ENCODE results near the gene SPATA45.
"Not testable (repeated sequence)": the region's sequence is repeated elsewhere in the genome, so short reads cannot be mapped to it uniquely, and the experiment has no call there.

Gene SPATA45

DNA sequence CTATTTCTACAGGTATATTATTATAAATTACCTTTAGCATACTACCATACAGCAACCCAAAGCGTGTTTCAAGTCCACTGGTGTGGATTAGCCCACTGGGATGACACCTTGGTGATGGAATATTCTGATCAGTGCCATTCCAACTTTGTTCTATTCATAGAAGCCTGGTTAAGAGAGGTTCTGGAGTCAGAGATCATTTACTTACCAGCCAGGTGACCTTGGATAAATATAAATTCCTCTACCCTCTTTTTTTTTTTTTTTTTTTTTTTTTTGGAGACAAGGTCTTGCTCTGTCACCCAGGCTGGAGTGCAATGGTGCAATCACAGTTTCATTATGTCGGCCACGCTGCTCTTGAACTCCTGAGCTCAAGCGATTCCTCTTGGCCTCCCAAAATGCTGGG, at the start of gene SPATA45:
SPATA45 (minus strand) TSS at position 101 of the 400 bp plus-strand sequence. CDS start 11,500 bp downstream, outside the sequence.
- no peak for DNase-seq (ENCODE audit: low spot score)

DNA sequence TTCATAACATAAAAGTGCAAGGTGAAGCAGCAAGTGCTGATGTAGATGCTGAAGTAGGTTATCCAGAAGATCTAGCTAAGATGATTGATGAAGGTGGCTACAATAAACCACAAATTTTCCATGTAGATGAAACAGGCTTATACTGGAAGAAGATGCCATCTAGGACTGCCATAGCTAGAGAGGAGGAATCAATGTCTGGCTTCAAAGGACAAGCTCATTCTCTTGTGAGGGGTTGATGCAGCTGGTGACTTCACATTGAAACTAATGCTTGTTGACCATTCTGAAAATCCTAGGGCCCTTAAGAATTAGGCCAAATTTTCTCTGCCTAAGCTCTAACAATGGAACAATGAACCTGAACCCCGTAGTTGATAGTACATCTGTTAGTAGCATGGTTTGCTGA, 44.7 kb upstream of the SPATA45 start:
- no peak for DNase-seq (ENCODE audit: low spot score)

DNA sequence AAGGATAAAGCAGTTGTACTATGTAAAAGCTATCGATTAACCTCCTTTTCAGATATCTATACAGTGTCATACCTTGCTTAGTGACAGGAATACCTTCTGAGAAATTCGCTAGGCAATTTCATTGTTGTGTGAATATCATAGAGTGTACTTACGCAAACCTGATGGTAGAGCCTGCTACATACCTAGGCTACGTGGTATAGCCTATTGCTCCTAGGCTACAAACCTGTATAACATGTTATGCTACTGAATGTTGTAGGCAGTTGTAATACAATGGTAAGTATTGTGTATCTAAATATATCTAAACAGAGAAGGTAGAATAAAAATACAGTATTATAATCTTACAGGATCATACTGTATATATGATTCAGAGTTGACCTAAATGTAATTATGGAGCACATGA, 37.1 kb upstream of the SPATA45 start:
- no peak for DNase-seq (ENCODE audit: low spot score)

DNA sequence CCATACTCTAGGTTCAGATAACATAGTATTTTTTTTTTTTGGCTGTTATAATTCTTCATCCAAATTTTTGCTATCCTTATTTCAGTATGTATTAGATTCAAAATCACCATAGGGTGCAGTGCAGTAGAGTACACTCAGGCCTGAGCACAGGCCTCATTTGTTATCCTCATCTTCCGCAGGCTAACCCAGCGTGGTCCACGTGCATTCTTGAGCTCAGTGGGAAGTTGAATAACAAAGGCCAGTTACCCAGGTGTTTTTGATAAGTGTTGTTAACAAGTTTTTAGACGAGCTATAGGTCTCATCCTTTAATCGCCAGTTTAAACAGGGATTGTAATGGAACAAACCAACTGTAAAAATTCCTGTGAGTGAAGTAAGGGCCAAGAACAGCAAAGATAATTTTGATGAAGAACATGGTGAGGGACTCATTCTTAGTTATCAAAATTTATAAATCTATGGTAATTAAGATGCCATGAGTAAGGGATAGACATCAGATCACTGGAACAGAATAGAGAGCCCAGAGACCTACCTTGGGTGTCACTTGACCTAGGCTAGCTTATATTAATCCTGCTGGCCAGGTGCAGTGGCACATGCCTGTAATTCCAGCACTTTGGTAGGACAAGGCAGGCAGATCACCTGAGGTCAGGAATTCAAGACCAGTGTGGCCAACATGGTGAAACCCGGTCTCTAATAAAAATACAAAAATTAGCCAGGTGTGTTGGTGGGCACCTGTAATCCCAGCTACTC, 32.7 kb upstream of the SPATA45 start:
- DNase-seq (ENCODE audit: low spot score) = no peak

DNA sequence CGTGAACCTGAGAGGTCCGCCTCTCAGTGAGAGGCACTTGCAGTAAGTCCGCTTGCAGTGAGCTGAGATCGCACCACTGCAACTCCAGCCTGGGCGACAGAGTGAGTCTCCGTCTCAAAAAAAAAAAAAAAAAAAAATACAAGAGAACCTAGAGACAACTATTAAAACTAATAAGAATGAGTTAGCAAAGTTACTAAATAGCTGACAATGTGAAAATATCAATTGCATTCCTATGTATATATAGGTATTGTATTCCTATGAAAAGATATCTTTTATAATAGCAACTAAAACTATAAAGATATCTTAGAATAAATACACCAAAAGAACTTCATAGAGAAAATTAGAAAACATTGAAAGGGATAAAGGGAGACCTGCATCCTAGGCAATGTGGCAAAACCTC, 31.0 kb upstream of the SPATA45 start:
- DNase-seq (ENCODE audit: low spot score) = no peak

DNA sequence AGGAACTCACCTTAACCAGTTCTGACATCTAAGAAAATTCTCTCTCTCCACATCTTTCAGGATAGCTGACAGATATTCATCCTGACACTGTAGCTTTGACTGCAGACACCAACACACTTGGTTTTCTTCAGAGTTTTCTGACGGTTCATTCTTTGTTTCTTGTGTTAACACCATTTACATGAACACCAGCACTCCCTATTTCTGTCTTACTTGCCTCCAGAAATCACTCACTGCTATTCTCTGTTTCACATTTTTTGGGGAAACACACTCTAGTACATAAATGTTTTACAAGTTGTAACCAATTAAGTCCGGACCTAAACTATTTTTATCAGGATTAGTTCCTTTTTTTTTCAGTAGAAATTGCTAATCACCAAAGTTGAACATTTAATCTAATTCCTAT, 26.1 kb upstream of the SPATA45 start:
- no peak for DNase-seq (ENCODE audit: low spot score)

DNA sequence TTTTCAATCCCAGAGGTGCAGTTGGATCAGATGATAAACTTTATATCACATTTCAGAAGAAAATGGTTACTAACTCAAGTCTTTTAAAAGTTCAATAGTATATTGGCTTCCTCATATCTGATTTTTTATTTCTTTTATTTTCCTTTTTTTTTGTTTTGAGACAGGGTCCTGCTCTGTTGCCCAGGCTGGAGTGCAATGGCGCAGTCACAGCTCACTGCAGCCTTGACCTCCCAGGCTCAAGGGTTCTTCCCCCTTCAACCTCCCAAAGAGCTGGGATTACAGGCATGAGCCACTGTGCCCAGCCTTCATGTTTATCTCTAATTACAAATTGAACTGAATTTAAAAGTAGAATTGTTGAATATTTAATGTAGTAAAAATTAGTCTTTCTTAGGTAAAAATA, 24.5 kb upstream of the SPATA45 start:
- DNase-seq (ENCODE audit: low spot score) = no peak

DNA sequence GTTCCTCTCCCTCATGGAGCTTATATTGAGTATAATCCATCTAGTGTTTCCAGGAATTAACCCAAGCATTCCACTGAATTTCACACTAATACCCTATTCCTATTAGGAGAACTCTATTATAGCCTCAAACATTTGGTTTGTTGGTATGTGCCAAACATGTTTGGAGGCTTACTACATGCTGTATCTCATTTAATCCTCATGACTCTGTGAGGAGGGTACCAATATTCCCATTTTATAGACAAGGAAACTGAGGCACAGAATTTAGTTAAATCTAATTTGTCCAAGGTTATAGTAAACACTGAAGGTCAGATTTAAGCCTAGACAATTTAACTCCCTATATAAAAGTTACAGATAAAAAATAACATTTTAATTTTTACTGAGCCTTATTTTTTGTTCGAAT, 19.7 kb upstream of the SPATA45 start:
- DNase-seq (ENCODE audit: low spot score) = no peak

DNA sequence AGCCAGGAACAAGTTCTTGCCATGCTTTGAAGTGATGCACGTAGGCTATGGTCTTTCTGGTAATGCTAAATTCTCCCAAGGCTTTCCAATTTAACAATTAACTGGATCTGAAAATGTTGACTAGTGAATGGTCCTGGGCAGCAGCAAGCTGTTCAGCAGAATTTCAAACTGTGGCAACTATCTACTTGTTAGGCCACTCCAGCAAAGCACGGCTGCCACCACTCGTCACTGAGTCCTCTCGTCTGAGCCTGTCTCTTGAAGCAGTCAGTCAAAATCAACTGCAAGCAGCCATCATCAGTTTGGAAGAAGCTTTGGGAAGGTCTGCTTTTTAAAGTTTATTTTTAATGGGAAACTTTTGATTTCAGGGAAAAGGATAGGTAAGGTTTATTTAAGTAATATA, 16.8 kb upstream of the SPATA45 start:
- no peak for DNase-seq (ENCODE audit: low spot score)

DNA sequence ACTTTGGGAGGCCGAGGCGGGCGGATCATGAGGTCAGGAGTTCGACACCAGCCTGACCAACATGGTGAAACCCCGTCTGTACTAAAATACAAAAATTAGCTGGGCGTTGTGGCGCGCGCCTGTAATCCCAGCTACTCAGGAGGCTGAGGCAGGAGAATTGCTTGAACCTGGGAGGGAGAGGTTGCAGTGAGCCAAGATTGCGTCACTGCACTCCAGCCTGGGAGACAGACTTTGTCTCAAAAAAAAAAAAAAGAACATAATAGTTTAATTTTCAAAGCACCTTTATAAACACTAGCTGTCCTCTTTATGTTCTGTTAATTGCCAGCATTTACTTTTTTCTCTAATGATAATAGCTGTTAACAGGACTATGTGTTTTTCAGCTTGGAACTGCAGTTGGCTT, 15.9 kb upstream of the SPATA45 start:
- not testable (repeated sequence) for DNase-seq (ENCODE audit: low spot score)

DNA sequence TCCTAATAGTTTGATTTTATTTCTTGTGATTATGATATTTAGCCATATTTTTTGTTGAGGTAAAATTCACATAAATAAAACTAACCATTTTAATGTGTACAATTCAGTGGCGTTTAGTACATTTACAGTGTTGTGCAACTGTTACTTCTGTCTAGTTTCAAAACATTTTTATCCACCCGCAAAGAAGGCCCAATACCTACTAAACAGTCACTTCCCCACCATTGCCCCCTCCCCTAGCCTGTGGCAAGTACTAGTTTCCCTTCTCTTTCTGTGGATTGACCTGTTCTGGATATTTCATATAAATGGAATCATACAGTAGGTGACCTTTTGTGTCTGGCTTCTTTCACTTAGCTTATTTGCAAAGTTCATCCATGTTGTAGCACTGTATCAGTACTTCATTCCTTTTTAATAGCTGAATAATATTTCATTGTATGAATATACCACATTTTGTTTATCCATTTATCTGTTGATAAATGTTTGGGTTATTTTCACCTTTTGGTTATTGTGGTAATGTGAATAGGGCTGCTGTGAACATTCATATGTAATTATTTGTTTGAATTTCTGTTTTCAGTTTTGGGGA, 14.8 kb upstream of the SPATA45 start:
- DNase-seq (ENCODE audit: low spot score) = no peak

DNA sequence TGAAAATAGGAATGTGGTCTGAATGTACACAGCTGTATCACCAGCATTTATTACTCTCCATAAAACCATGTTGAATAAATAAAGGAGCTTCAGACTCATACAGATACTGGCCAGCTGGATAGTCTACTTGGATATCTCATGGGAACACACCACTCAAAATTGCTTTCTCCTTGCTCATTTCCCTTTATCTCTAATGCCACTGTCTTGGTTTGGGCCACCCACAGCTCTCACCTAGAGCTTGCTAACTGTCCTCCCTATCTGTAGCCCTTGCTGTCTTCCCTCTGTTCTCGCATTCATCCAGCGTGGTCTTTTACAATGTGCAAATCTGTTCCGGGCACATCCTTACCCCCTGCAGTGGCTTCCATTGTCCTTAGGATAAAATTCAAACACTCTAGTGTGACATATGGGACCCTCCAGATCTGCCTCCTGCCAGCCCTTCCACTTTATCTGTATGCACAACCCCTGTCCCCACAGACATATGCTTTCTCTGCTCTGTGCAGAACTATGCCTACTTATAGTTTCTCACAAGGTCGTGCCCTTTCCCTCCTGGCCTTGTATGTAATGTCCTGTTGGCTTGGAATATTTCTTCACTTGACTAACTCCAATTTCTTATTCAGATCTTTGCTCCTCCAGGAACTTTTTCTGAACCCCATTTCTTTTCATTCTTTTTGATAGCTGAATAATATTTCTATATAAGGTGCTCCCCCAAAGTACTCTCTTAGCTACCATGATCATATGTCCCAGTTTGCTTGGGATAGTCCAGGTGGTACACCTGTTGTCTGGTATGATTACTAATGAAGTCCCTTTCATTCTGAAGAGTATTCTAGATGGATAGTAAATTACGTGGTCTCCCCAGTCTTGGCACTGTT, 13.5 kb upstream of the SPATA45 start:
- peak; percentile 9 for DNase-seq (ENCODE audit: low spot score)

DNA sequence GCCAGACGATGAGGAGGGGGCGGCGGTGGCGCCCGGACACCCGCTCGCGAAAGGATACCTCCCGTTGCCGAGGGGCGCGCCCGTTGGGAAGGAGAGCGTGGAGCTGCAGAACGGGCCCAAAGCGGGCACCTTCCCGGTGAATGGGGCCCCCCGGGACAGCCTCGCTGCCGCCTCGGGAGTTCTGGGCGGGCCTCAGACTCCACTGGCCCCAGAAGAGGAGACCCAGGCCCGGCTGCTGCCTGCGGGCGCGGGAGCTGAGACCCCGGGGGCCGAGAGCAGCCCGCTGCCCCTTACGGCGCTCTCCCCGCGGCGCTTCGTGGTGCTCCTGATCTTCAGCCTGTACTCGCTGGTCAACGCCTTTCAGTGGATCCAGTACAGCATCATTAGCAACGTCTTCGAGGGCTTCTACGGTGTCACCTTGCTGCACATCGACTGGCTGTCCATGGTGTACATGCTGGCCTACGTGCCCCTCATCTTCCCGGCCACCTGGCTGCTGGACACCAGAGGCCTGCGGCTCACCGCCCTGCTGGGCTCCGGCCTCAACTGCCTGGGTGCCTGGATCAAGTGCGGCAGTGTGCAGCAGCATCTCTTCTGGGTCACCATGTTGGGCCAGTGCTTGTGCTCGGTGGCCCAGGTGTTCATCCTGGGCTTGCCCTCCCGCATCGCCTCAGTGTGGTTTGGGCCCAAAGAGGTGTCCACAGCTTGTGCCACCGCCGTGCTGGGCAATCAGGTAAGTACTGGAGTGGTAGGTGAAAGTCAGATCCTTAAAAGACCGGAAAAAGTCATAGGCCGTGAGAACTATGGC, 11.2 kb upstream of the SPATA45 start:
- DNase-seq (ENCODE audit: low spot score) = peak; percentile 52

DNA sequence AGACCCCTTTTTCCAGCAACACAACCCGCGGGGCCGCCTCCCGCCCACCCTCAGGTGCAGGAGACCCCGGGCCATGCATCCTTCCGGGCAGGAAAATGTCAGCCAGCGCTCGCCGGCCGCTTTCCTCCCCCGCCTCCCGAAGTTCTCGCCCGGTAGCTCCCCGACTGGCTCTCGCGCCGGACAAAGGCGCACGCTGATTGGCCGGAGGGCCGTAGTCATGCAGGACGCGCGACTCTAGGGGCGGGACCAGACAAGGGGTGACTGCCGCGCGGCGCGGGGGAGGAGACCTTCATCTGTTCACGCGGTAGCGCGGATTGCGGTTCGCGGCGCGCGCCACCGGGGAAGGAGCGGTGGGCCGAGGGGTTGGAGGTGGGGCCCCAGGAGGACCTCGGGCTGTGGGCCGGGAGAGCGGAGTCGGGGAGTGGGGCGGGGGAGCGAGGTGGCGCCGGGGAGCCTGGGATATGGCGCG, 10.6 kb upstream of the SPATA45 start, which contains the start of gene FLVCR1:
FLVCR1 (plus strand) TSS at position 284 of the 469 bp plus-strand sequence; CDS start at position 462, 178 bp downstream.
- DNase-seq (ENCODE audit: low spot score) = peak; percentile 99

DNA sequence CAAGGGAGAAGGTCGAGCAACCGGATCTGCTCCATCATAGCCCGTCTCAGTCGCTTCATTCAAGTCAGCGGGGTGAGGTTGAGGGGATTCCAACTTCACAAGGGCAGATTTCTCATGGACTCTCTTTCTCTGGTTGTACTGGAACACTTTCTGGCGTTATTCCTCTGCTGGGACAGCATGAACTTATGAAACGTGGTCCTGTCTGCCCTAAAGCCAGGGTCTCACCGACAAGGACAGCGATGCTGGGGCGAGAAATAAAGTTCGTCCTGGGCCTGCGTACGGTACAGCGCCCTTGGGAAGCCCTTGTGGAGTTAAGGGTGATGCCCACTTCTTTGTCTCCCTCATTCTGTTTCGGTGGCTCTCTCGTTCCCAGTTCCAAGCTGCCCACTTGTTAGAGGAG, 9.3 kb upstream of the SPATA45 start:
- no peak for DNase-seq (ENCODE audit: low spot score)

DNA sequence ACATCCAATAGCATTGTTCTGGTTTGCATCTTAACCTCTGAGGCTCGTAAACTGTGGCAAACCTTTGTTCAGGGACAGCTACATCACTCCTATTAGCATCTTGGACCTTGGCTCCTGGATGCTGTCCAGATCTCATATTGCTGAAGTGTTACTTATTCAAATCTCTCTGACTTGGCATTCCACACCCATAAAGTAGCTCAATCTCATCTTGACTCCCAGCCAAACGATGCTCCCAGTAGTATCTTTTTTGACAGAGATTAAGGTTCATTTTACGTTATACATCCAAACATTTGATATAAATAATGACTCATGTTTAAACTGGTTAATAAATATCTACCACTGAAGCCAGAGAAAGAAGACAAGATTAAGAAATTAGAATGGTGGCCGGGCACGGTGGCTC, 6.2 kb upstream of the SPATA45 start:
- no peak for DNase-seq (ENCODE audit: low spot score)

DNA sequence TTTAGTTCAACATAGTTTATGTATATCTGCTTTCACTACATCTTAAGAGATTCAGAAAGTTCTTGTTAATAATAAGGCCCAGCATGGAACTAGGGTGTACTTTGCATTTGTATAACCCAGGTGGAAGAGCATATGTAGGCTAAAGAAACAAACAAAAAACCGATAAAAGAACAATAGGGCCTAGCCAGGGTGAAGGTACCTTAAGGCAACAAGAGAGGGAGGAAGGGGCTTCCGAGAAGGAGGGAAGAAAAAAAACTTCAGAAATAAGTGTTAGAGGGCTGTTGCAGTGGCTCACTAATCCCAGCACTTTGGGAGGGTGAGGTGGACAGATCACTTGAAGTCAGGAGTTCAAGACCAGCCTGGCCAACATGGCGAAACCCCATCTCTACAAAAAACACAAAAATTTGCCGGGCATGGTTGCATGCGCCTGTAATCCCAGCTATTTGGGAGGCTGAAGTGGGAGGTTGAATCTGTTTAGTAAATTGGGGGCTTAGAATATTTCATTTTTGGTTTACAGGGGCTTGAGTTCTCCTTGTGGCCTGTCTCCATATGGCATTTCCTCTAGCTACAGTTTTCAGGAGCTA, 4.7 kb upstream of the SPATA45 start:
- DNase-seq (ENCODE audit: low spot score) = no peak

DNA sequence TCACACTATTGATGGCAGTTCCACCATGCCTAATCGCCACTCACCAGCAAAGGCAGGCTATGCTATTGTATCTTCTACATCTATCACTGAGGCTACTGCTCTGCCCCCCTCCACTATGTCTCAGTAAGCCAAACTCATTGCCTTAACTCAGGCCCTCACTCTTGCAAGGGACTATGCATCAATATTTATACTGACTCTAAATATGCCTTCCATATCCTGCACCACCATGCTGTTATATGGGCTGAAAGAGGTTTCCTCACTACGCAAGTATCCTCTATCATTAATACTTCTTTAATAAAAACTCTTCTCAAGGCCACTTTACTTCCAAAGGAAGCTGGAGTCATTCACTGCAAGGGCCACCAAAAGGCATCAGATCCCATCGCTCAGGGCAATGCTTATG, 2.9 kb downstream of the SPATA45 start:
- not testable (repeated sequence) for DNase-seq (ENCODE audit: low spot score)

DNA sequence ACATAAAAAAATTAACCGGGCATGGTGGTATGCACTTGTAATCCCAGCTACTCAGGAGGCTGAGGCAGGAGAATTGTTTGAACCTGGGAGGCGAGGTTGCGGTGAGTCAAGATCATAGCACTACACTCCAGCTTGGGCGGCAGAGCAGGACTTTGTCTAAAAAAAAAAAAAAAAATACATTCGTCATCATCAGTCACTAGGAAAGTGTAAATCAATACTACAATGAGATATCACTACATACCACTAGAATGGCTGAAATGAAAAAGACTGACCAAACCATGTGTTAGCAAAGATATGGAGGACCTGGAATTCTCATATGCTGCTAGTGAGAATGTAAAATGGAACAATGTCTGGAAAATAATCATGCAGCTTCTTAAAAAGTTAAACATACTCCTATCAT, 9.3 kb downstream of the SPATA45 start:
- no peak for DNase-seq (ENCODE audit: low spot score)

DNA sequence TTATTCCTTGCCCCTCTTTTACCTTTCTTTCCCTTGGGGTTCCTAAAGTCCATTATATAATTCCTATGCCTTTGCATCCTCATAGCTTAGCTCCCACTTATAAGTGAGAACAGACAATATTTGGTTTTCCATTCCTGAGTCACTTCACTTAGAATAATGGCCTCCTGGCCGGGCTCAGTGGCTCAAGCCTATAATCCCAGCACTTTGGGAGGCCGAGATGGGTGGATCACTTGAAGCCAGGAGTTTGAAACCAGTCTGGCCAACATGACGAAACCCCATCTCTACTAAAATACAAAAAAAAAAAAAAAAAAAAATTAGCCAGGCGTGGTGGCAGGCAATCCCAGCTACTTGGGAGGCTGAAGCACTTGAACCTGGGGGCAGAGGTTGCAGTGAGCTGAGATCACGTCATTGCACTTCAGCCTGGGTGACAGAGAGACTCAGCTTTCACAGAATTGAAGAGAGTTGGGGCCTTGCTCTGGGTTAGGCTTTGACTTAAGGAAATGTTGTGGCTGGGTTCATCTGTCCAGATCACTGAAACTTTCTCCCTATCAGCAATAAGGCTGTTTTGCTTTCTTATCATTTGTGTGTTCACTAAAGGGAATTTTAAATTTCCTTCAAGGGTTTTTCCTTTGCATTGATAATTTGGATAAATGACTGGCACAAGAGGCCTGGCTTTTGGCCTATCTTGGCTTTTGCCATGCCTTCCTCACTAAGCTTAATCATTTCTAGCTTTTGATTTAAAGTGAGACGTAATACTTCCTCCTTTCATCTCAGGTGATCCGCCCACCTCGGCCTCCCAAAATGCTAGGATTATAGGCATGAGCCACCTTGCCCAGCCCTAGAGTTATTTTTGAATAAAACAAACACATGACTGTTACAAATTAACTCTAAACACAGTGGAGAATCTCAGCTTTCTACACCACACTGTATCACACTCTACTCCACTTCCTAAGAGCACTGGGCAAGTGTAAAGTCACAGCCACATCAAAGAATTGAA, 13.9 kb downstream of the SPATA45 start:
- DNase-seq (ENCODE audit: low spot score) = not testable (repeated sequence)
